OCI-LY7 (cell line): ENCODE results near the gene TMCC1. TPM values are rescaled to one million over a fixed set of nuclear protein-coding genes. Genes with fewer than 3 reads are reported as not detected.

Experiments used
- BruUV-seq: library from RNA; stranded (reverse); fragments of 400-500 nt; replicated peaks from 2 replicates; lab custom pipeline; 2021; lab: Mats Ljungman, UMichigan
- CTCF ChIA-PET: fragments of 300-600 bp; sonication (Branson Sonifier 250); formaldehyde crosslinking; loops from one replicate; lab custom pipeline; 2022; ENCODE audit warnings: antibody characterized with exemption; ENCODE audit not compliant: unreplicated experiment; lab: Charles Lee
- POLR2A ChIA-PET: fragments of 300-600 bp; sonication (Branson Sonifier 250); formaldehyde crosslinking; loops from one replicate; lab custom pipeline; 2022; ENCODE audit warnings: antibody characterized with exemption; lab: Charles Lee
- DNase-seq: peaks from one replicate; pipeline ENCODE4 v3.0.0-alpha.2; 2015; ENCODE audit warnings: low spot score
- H2AFZ ChIP-seq: fragments of 200-600 bp; sonication (generic), shearing (Covaris generic); 2 replicates; pipeline ENCODE4 v1.6.1; 2014; ENCODE audit warnings: mild to moderate bottlenecking, antibody characterized with exemption, low read length, moderate library complexity
- H3K27ac ChIP-seq: fragments of 200-600 bp; sonication (generic); 2 replicates; pipeline ENCODE4 v1.5.1; 2014; ENCODE audit warnings: mixed run types, low read depth, mild to moderate bottlenecking, moderate library complexity, low read length, inconsistent platforms; ENCODE audit not compliant: poor library complexity, severe bottlenecking
- H3K36me3 ChIP-seq: fragments of 200-600 bp; sonication (generic); 2 replicates; pipeline ENCODE4 v1.6.1; 2014; ENCODE audit warnings: mild to moderate bottlenecking, antibody characterized with exemption, low read length, moderate library complexity, mixed read lengths; ENCODE audit not compliant: insufficient read depth
- H3K4me1 ChIP-seq: fragments of 200-600 bp; sonication (generic); 2 replicates; pipeline ENCODE4 v1.5.1; 2014; ENCODE audit warnings: mild to moderate bottlenecking, low read length; ENCODE audit not compliant: insufficient read depth, poor library complexity, severe bottlenecking
- H3K4me2 ChIP-seq: fragments of 200-600 bp; sonication (generic); 2 replicates; pipeline ENCODE4 v1.6.1; 2014; ENCODE audit warnings: mild to moderate bottlenecking, low read length
- H3K4me3 ChIP-seq: fragments of 200-600 bp; sonication (generic); 2 replicates; pipeline ENCODE4 v1.5.1; 2014; ENCODE audit warnings: mild to moderate bottlenecking, low read depth, low read length; ENCODE audit not compliant: poor library complexity, severe bottlenecking
- H3K79me2 ChIP-seq: fragments of 200-600 bp; sonication (generic); 2 replicates; pipeline ENCODE4 v1.6.1; 2016; ENCODE audit warnings: low read depth, mild to moderate bottlenecking, low read length, moderate library complexity, mixed read lengths; ENCODE audit not compliant: insufficient read depth
- H3K9me2 ChIP-seq: fragments of 200-600 bp; sonication (generic); 2 replicates; pipeline ENCODE4 v1.6.1; 2016; ENCODE audit warnings: mild to moderate bottlenecking, low read length, mixed read lengths; ENCODE audit not compliant: insufficient read depth
- H3K9me3 ChIP-seq: fragments of 200-600 bp; sonication (generic); 2 replicates; pipeline ENCODE4 v1.6.1; 2014; ENCODE audit warnings: mild to moderate bottlenecking, mixed run types, low read length, mixed read lengths
- H4K20me1 ChIP-seq: fragments of 200-600 bp; sonication (generic); 2 replicates; pipeline ENCODE4 v1.6.1; 2014; ENCODE audit warnings: mild to moderate bottlenecking, antibody characterized with exemption, low read length, moderate library complexity, mixed read lengths; ENCODE audit not compliant: insufficient read depth
- CTCF ChIP-seq: fragments of 200-600 bp; sonication (generic); conservative IDR thresholded peaks from 2 replicates; pipeline ENCODE4 v1.5.1; 2014; ENCODE audit warnings: mild to moderate bottlenecking, antibody characterized with exemption, low read length, moderate library complexity, mixed read lengths
- EZH2phosphoT487 ChIP-seq: fragments of 200-600 bp; sonication (generic); IDR thresholded peaks from 2 replicates; pipeline ENCODE4 v1.6.1; 2018; ENCODE audit warnings: low read depth, borderline replicate concordance, mild to moderate bottlenecking, mixed run types, antibody characterized with exemption, low read length, moderate library complexity, mixed read lengths
- intact Hi-C: fragments of 100-400 bp; cut with micrococcal nuclease; formaldehyde crosslinking; loops from one replicate; pipeline ENCODE4 v1.10.0; 2022; ENCODE audit not compliant: unreplicated experiment
- total RNA-seq, 2 experiments: library from RNA; depleted of rRNA in 1 of 2; stranded (reverse); fragments of >200 nt in 1 of 2; shearing (Covaris generic) in 1 of 2; gene quantifications; 2 replicates each; pipeline ENCODE4 v1.2.3, GENCODE V29; 2014 to 2022

Gene TMCC1
- total RNA-seq, 2 experiments from 2014 or later = 31.7 to 38.8 TPM

- Histone ChIP-seq H3K4me3 (no peak overlapping the region), H3K9me3 (no peaks in the 10 kb centered on the region), H3K79me2 (no peaks in the 10 kb centered on the region), H3K4me1 (peaks cover 5% of the 10 kb centered on the region), H4K20me1 (no peaks in the 10 kb centered on the region), H3K27ac (no peak overlapping the region), H3K4me2 (peak overlapping the region; percentile 13; the same call in 1 of the 2 replicates), H2AFZ (no peak overlapping the region), H3K9me2 (no peaks in the 10 kb centered on the region), H3K36me3 (peaks cover 21% of the 10 kb centered on the region; the same call in 1 of the 2 replicates)
- CTCF ChIA-PET = no interaction called here
- no peak for DNase-seq
- BruUV-seq = no TSS peak
- TF ChIP-seq EZH2phosphoT487 = no peak
- TF ChIP-seq CTCF = no peak
- POLR2A ChIA-PET = interaction anchor here (0.6 to 2.2 kb wide), 2 partner anchors 11 to 135 kb away, joined by 5 to 9 read pairs; no protein-coding TSS in a partner anchor
- intact Hi-C loops = no loop called here
Measured at GRCh38 chr3:129673897-129674797, 219.4 kb downstream of the TMCC1 start.

- peaks cover 5% of the 10 kb centered on the region for H3K4me1 ChIP-seq
- peaks cover 25% of the 10 kb centered on the region; the same call in 1 of the 2 replicates for H3K36me3 ChIP-seq
- intact Hi-C loops = no loop called here
- no peak for DNase-seq
- TF ChIP-seq CTCF = no peak
- no peak overlapping the region for H2AFZ ChIP-seq
- H3K9me3 ChIP-seq = no peaks in the 10 kb centered on the region
- H3K4me2 ChIP-seq = no peak overlapping the region
- no peak overlapping the region for H3K27ac ChIP-seq
- H3K4me3 ChIP-seq = no peak overlapping the region
- no TSS peak for BruUV-seq
- H3K79me2 ChIP-seq = no peaks in the 10 kb centered on the region
- no peaks in the 10 kb centered on the region for H4K20me1 ChIP-seq
- ChIA-PET POLR2A (interaction anchor here (2.2 kb wide), 1 partner anchor 12 kb away, joined by 9 read pairs; no protein-coding TSS in a partner anchor), CTCF (no interaction called here)
- H3K9me2 ChIP-seq = no peaks in the 10 kb centered on the region
Measured at GRCh38 chr3:129673012-129673411, 220.5 kb downstream of the TMCC1 start.

GRCh38 chr3:129672412-129672811, 221.1 kb downstream of the TMCC1 start:
- BruUV-seq = no TSS peak
- Histone ChIP-seq H3K4me2 (no peak overlapping the region), H2AFZ (no peak overlapping the region), H3K9me2 (no peaks in the 10 kb centered on the region), H3K4me3 (no peak overlapping the region), H3K9me3 (no peaks in the 10 kb centered on the region), H3K79me2 (no peaks in the 10 kb centered on the region), H3K36me3 (peaks cover 25% of the 10 kb centered on the region; the same call in 1 of the 2 replicates), H3K27ac (no peak overlapping the region), H4K20me1 (no peaks in the 10 kb centered on the region), H3K4me1 (peaks cover 5% of the 10 kb centered on the region)
- ChIA-PET POLR2A (interaction anchor here (2.2 kb wide), 1 partner anchor 13 kb away, joined by 9 read pairs; no protein-coding TSS in a partner anchor), CTCF (no interaction called here)
- DNase-seq = no peak
- intact Hi-C loops = no loop called here
- no peak for TF ChIP-seq EZH2phosphoT487
- TF ChIP-seq CTCF = no peak
